Lower lobe of right lung (tissue), 2 donors: ENCODE data around the gene NCOA1. TPM values are rescaled to one million over a fixed set of nuclear protein-coding genes. Genes with fewer than 3 reads are reported as not detected.
"Not testable (repeated sequence)": the region's sequence is repeated elsewhere in the genome, so short reads cannot be mapped to it uniquely, and the experiment has no call there.

Experiments used
- ATAC-seq, 2 donors: fragments of 200-7000 bp; cut with Tn5 transposase; one replicate each; pipeline ENCODE4 v1.9.1; 2020 to 2022; ENCODE audit warnings: mild to moderate bottlenecking in 2 of 2, moderate library complexity in 2 of 2
- DNase-seq: peaks from one replicate; pipeline ENCODE4 v3.0.0-alpha.2; 2020
- H3K27ac ChIP-seq: fragments of 200-600 bp; one replicate; pipeline ENCODE4 v1.8.0; 2022
- H3K27me3 ChIP-seq: fragments of 200-600 bp; one replicate; pipeline ENCODE4 v1.8.0; 2022; ENCODE audit warnings: low read depth
- H3K36me3 ChIP-seq: fragments of 200-600 bp; one replicate; pipeline ENCODE4 v1.8.0; 2022; ENCODE audit warnings: mild to moderate bottlenecking
- H3K4me1 ChIP-seq: fragments of 200-600 bp; one replicate; pipeline ENCODE4 v1.8.0; 2022
- H3K4me3 ChIP-seq: fragments of 200-600 bp; one replicate; pipeline ENCODE4 v1.8.0; 2022; ENCODE audit warnings: mild to moderate bottlenecking
- H3K9me3 ChIP-seq: fragments of 200-600 bp; one replicate; pipeline ENCODE4 v1.8.0; 2022
- CTCF ChIP-seq: fragments of 200-600 bp; IDR thresholded peaks from one replicate; pipeline ENCODE4 v1.8.0; 2022; ENCODE audit warnings: antibody characterized with exemption, mild to moderate bottlenecking
- intact Hi-C: fragments of 100-400 bp; cut with DNase I; formaldehyde crosslinking; loops from one replicate; pipeline ENCODE4 v1.11.0; 2022
- total RNA-seq: library from RNA; stranded (reverse); fragmentation: NEBNext Ultra II Directional; extraction: Animal tissue kit (Norgen Biotek cat#: 25700); gene quantifications from one replicate; pipeline ENCODE4 v1.2.1, GENCODE V29; 2021
- donor health status: DM: no; HTN: yes; CAD: no; lungs with severe emphysema.

NCOA1 gene
- total RNA-seq, 1 donor from 2014 or later: 48.3 TPM

- Histone ChIP-seq H3K4me3 (no peak overlapping the region), H3K27ac (no peak overlapping the region), H3K36me3 (no peaks in the 10 kb centered on the region), H3K27me3 (no peaks in the 10 kb centered on the region), H3K9me3 (no peaks in the 10 kb centered on the region), H3K4me1 (peaks cover 6% of the 10 kb centered on the region)
- intact Hi-C loops: no loop called here
- TF ChIP-seq CTCF: no peak
- ATAC-seq: no peak
- DNase-seq: no peak
These were observed 88.2 kb downstream of the NCOA1 start for GRCh38 chr2:24579053-24579803.

DNA sequence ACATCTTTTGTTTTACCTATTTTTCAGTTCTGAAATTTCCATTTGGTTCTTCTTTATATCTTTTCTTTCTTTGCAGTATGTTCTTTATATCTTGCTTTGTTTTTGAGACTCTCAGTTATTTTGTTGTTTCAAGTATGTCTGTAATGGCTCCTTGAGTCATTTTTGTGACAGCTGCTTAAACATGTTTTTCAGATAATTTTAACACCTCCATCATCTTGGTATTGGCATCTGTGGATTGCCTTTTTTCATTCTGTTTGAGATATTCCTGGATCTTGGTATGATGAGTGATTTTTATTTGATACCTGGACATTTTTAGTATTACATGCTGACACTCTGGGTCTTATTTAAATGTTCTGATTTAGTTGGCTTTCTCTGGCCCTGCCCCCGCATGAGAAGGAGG lies 89.5 kb downstream of the NCOA1 start:
- Histone ChIP-seq H3K36me3 (no peaks in the 10 kb centered on the region), H3K27ac (no peak overlapping the region), H3K27me3 (no peaks in the 10 kb centered on the region), H3K4me1 (peaks cover 6% of the 10 kb centered on the region), H3K4me3 (no peak overlapping the region), H3K9me3 (no peaks in the 10 kb centered on the region)
- TF ChIP-seq CTCF: no peak
- intact Hi-C loops: no loop called here
- ATAC-seq (no peak), DNase-seq (no peak)

GRCh38 chr2:24581971-24582370 lies 90.9 kb downstream of the NCOA1 start:
- intact Hi-C loops, H3K4me3 ChIP-seq, H3K9me3 ChIP-seq, H3K36me3 ChIP-seq, H3K4me1 ChIP-seq, H3K27me3 ChIP-seq, H3K27ac ChIP-seq, ATAC-seq, DNase-seq: not testable (repeated sequence)

DNA sequence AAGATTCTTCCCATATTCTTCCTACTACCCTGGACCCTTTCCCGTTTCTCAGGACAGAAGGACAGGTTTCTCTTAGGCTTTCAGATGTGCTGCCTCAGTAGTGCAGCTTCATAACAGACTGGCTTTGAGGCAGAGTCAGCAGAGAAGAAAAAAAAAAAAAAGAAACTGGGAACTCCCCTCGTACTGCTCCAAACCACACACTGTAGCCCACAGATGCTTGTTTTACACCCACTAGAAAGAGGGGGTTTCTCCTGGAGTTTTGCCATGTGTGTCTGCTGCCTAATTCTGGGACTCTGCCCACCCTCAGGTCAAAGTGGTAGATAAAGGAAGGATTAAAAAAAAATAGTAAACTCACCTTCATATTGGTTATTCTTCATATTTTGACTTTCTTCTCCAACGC lies 95.9 kb downstream of the NCOA1 start:
- Histone ChIP-seq H3K27me3 (no peaks in the 10 kb centered on the region), H3K4me1 (no peaks in the 10 kb centered on the region), H3K4me3 (no peak overlapping the region), H3K9me3 (no peaks in the 10 kb centered on the region), H3K27ac (no peak overlapping the region), H3K36me3 (no peaks in the 10 kb centered on the region)
- intact Hi-C loops: no loop called here
- TF ChIP-seq CTCF: no peak
- DNase-seq (no peak), ATAC-seq (no peak)

- TF ChIP-seq CTCF: no peak
- H3K4me3 ChIP-seq: no peak overlapping the region
- ATAC-seq (no peak), DNase-seq (no peak)
- H3K9me3 ChIP-seq: no peaks in the 10 kb centered on the region
- no peaks in the 10 kb centered on the region for H3K36me3 ChIP-seq
- H3K27ac ChIP-seq: no peak overlapping the region
- no peaks in the 10 kb centered on the region for H3K27me3 ChIP-seq
- no peaks in the 10 kb centered on the region for H3K4me1 ChIP-seq
- intact Hi-C loops: no loop called here
These were observed 97.2 kb downstream of the NCOA1 start for GRCh38 chr2:24588294-24588693.

- no peak overlapping the region for H3K4me3 ChIP-seq
- no peaks in the 10 kb centered on the region for H3K9me3 ChIP-seq
- H3K4me1 ChIP-seq: no peaks in the 10 kb centered on the region
- intact Hi-C loops: no loop called here
- no peak overlapping the region for H3K27ac ChIP-seq
- no peak for DNase-seq
- TF ChIP-seq CTCF: no peak
- H3K36me3 ChIP-seq: no peaks in the 10 kb centered on the region
- no peak for ATAC-seq
- no peaks in the 10 kb centered on the region for H3K27me3 ChIP-seq
These were observed 101.5 kb downstream of the NCOA1 start for GRCh38 chr2:24592441-24593100.
